Posterior cingulate gyrus (tissue), 11 donors: Measurements from ENCODE around the gene VSTM2L.

Source experiments
- DNase-seq, 10 donors: peaks; one replicate each; pipeline versions ENCODE4 v3.0.0 to v3.0.0-alpha.2; 2020 to 2021; ENCODE audit warnings: mixed read lengths in 3 of 10
- intact Hi-C: fragments of 100-400 bp; cut with DNase I; formaldehyde crosslinking; loops from one replicate; pipeline ENCODE4 v1.15.1; 2023

VSTM2L gene

GRCh38 chr20:37933786-37934633 is 31.1 kb downstream of the VSTM2L start:
- peak in 3 of 10 donors; percentile 49 to 75 (median 60) for DNase-seq
- intact Hi-C loops: no loop called here

- peak in 2 of 10 donors; percentile 15 to 35 for DNase-seq
- intact Hi-C loops: no loop called here
These were observed 31.9 kb downstream of the VSTM2L start for GRCh38 chr20:37934634-37935375.

GRCh38 chr20:37935435-37935834 is 32.5 kb downstream of the VSTM2L start:
- DNase-seq: peak in 2 of 10 donors; percentile 30 to 44
- intact Hi-C loops: no loop called here

- peak in 2 of 10 donors; percentile 53 to 61 for DNase-seq
- intact Hi-C loops: no loop called here
These were observed 33.1 kb downstream of the VSTM2L start for GRCh38 chr20:37936041-37936440.

- intact Hi-C loops: no loop called here
- peak in 2 of 10 donors; percentile 50 to 60 for DNase-seq
These were observed 33.5 kb downstream of the VSTM2L start for GRCh38 chr20:37936451-37936850.

- peak in 2 of 10 donors; percentile 20 to 22 for DNase-seq
- intact Hi-C loops: no loop called here
These were observed 34.8 kb downstream of the VSTM2L start for GRCh38 chr20:37937686-37938085.

- peak in 2 of 10 donors; percentile 42 to 65 for DNase-seq
- intact Hi-C loops: no loop called here
These were observed 35.3 kb downstream of the VSTM2L start for GRCh38 chr20:37938181-37938750.

- peak in 1 of 10 donors; percentile 13 for DNase-seq
- intact Hi-C loops: no loop called here
These were observed 36.0 kb downstream of the VSTM2L start for GRCh38 chr20:37938954-37939353.

GRCh38 chr20:37939701-37940560 is 37.0 kb downstream of the VSTM2L start:
- intact Hi-C loops: no loop called here
- peak in 1 of 10 donors; percentile 56 for DNase-seq

GRCh38 chr20:37940858-37941257 is 37.9 kb downstream of the VSTM2L start:
- intact Hi-C loops: no loop called here
- DNase-seq: no peak

GRCh38 chr20:37941332-37941731 is 38.4 kb downstream of the VSTM2L start:
- DNase-seq: peak in 1 of 10 donors; percentile 47
- intact Hi-C loops: no loop called here

GRCh38 chr20:37941992-37942391 is 39.1 kb downstream of the VSTM2L start:
- intact Hi-C loops: no loop called here
- DNase-seq: no peak

- intact Hi-C loops: no loop called here
- DNase-seq: peak in 1 of 10 donors; percentile 59
These were observed 40.1 kb downstream of the VSTM2L start for GRCh38 chr20:37943033-37943432.

GRCh38 chr20:37943501-37944455 is 40.9 kb downstream of the VSTM2L start:
- DNase-seq: peak in 1 of 10 donors; percentile 57

GRCh38 chr20:37944456-37944981 is 41.6 kb downstream of the VSTM2L start:
- peak in 2 of 10 donors; percentile 69 to 73 for DNase-seq
- intact Hi-C loops: no loop called here

More at GRCh38 chr20:37943501-37944455, 40.9 kb downstream of the VSTM2L start:
- intact Hi-C loops: no loop called here

GRCh38 chr20:37945091-37945547 is 42.2 kb downstream of the VSTM2L start:
- DNase-seq: peak in 1 of 10 donors; percentile 83

GRCh38 chr20:37946946-37947345 is 44.0 kb downstream of the VSTM2L start:
- intact Hi-C loops: no loop called here
- DNase-seq: no peak

More at GRCh38 chr20:37945091-37945547, 42.2 kb downstream of the VSTM2L start:
- intact Hi-C loops: no loop called here

- no peak for DNase-seq
- intact Hi-C loops: no loop called here
These were observed 45.0 kb downstream of the VSTM2L start for GRCh38 chr20:37947943-37948342.
